ENCODE results near the gene ABI3BP.

Gene ABI3BP

DNA sequence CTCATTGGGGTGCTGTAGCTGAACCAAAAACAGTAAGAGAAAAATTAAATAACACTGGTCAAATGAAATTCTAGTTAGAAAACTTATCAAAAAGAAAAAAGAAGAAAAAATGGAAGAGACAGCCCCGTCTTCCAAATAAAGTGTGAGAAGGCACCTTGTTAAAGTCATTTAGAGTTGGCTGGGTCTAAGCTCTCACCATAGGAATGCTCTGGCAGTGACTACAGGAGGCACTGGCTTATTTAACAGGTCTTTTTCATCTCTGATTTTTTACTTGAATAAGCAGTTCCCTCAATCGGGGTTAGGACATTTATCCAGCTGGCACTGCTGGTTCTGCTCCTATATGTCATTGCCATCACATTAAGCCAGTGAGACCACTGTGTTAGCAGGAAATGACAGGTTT lies 1.6 kb upstream of the ABI3BP start:
- Histone ChIP-seq H3K4me2 (ENCODE audit: low read length) (no peak overlapping the region), H3K79me2 (ENCODE audit: control insufficient read depth, insufficient read depth, low read length, poor library complexity) (no peaks in the 10 kb centered on the region), H4K12ac (ENCODE audit: low read depth, low read length) (no peak overlapping the region), H3K79me1 (ENCODE audit: low read length) (no peaks in the 10 kb centered on the region), H3K9ac (ENCODE audit: low read length) (no peak overlapping the region), H3K27me3 (ENCODE audit: insufficient read depth, low read length) (no peaks in the 10 kb centered on the region), H3K4me1 (ENCODE audit: control insufficient read depth in 1 of 2, insufficient read depth in 2 of 2, low read length in 2 of 2) (peaks cover 0 to 2% of the 10 kb centered on the region in 2 experiments), H3K4me3 (ENCODE audit: low read depth, low read length) (no peak overlapping the region), H2BK120ac (ENCODE audit: insufficient read depth, low read length, poor library complexity) (no peak overlapping the region), H3K9me3 (ENCODE audit: insufficient read depth, low read depth, low read length) (no peaks in the 10 kb centered on the region), H3K18ac (ENCODE audit: low read length) (no peak overlapping the region), H2AFZ (ENCODE audit: insufficient read depth, low read length, poor library complexity) (no peak overlapping the region), H3K4ac (ENCODE audit: low read depth, low read length) (no peak overlapping the region), H2AK5ac (ENCODE audit: low read length) (no peak overlapping the region), H3K27ac (ENCODE audit: low read depth, low read length) (no peak overlapping the region), H2BK12ac (ENCODE audit: low read length) (no peak overlapping the region), H3K14ac (ENCODE audit: low read length) (no peak overlapping the region), H4K8ac (ENCODE audit: low read depth, low read length) (no peak overlapping the region), H4K91ac (ENCODE audit: low read depth, low read length) (no peak overlapping the region), H2BK5ac (ENCODE audit: low read depth, low read length, poor library complexity) (no peak overlapping the region), H3K36me3 (ENCODE audit: control insufficient read depth in 1 of 2, insufficient read depth in 2 of 2, low read length in 2 of 2) (no peaks in the 10 kb centered on the region), H3K23ac (ENCODE audit: low read length) (no peak overlapping the region)
- no CpG with 5 or more reads among the region's 2 CpGs for WGBS (ENCODE audit: extremely low coverage, insufficient coverage, insufficient read length)
- no peak for DNase-seq

DNA sequence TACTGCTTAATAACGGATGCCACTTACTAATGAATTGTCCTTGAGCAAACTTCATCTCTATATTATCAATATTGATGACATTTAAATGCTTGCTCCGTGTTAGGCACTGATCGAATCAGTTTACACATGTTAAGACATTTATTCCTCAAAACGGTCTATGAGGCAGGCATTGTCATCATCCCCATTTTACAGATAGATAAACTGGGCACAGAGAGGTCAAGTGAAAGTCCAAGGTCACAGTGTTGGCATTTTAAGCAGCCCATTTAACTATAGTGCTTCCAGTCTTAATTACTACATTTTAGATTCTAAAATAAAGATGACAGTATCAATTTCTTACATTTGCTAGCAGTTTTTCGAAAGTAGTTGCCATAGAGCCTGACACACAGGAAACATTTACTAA lies 966 bp upstream of the ABI3BP start:
- Histone ChIP-seq H3K4me1 (ENCODE audit: control insufficient read depth in 1 of 2, insufficient read depth in 2 of 2, low read length in 2 of 2) (peaks cover 0 to 2% of the 10 kb centered on the region in 2 experiments), H2BK5ac (ENCODE audit: low read depth, low read length, poor library complexity) (no peak overlapping the region), H4K91ac (ENCODE audit: low read depth, low read length) (no peak overlapping the region), H3K9me3 (ENCODE audit: insufficient read depth, low read depth, low read length) (no peaks in the 10 kb centered on the region), H3K4me3 (ENCODE audit: low read depth, low read length) (no peak overlapping the region), H2BK120ac (ENCODE audit: insufficient read depth, low read length, poor library complexity) (no peak overlapping the region), H2BK12ac (ENCODE audit: low read length) (no peak overlapping the region), H2AFZ (ENCODE audit: insufficient read depth, low read length, poor library complexity) (no peak overlapping the region), H3K23ac (ENCODE audit: low read length) (no peak overlapping the region), H3K4me2 (ENCODE audit: low read length) (no peak overlapping the region), H4K8ac (ENCODE audit: low read depth, low read length) (no peak overlapping the region), H3K18ac (ENCODE audit: low read length) (no peak overlapping the region), H3K79me2 (ENCODE audit: control insufficient read depth, insufficient read depth, low read length, poor library complexity) (no peaks in the 10 kb centered on the region), H4K12ac (ENCODE audit: low read depth, low read length) (no peak overlapping the region), H2AK5ac (ENCODE audit: low read length) (no peak overlapping the region), H3K9ac (ENCODE audit: low read length) (no peak overlapping the region), H3K79me1 (ENCODE audit: low read length) (no peaks in the 10 kb centered on the region), H3K4ac (ENCODE audit: low read depth, low read length) (no peak overlapping the region), H3K27ac (ENCODE audit: low read depth, low read length) (no peak overlapping the region), H3K36me3 (ENCODE audit: control insufficient read depth in 1 of 2, insufficient read depth in 2 of 2, low read length in 2 of 2) (no peaks in the 10 kb centered on the region), H3K14ac (ENCODE audit: low read length) (no peak overlapping the region), H3K27me3 (ENCODE audit: insufficient read depth, low read length) (no peaks in the 10 kb centered on the region)
- WGBS (ENCODE audit: extremely low coverage, insufficient coverage, insufficient read length): no CpG with 5 or more reads among the region's 5 CpGs
- DNase-seq: no peak

- H3K23ac ChIP-seq (ENCODE audit: low read length): no peak overlapping the region
- H3K4me1 ChIP-seq (ENCODE audit: control insufficient read depth in 1 of 2, insufficient read depth in 2 of 2, low read length in 2 of 2): peaks cover 0 to 2% of the 10 kb centered on the region in 2 experiments
- no peak overlapping the region for H2BK12ac ChIP-seq (ENCODE audit: low read length)
- H3K18ac ChIP-seq (ENCODE audit: low read length): no peak overlapping the region
- no peak overlapping the region for H2AFZ ChIP-seq (ENCODE audit: insufficient read depth, low read length, poor library complexity)
- H3K79me1 ChIP-seq (ENCODE audit: low read length): no peaks in the 10 kb centered on the region
- H3K27me3 ChIP-seq (ENCODE audit: insufficient read depth, low read length): no peaks in the 10 kb centered on the region
- no peak overlapping the region for H2BK120ac ChIP-seq (ENCODE audit: insufficient read depth, low read length, poor library complexity)
- H4K8ac ChIP-seq (ENCODE audit: low read depth, low read length): no peak overlapping the region
- H3K79me2 ChIP-seq (ENCODE audit: control insufficient read depth, insufficient read depth, low read length, poor library complexity): no peaks in the 10 kb centered on the region
- H4K12ac ChIP-seq (ENCODE audit: low read depth, low read length): no peak overlapping the region
- no peak overlapping the region for H4K91ac ChIP-seq (ENCODE audit: low read depth, low read length)
- no CpG with 5 or more reads among the region's 3 CpGs for WGBS (ENCODE audit: extremely low coverage, insufficient coverage, insufficient read length)
- no peak overlapping the region for H3K4me2 ChIP-seq (ENCODE audit: low read length)
- H3K36me3 ChIP-seq (ENCODE audit: control insufficient read depth in 1 of 2, insufficient read depth in 2 of 2, low read length in 2 of 2): no peaks in the 10 kb centered on the region
- H3K4ac ChIP-seq (ENCODE audit: low read depth, low read length): no peak overlapping the region
- H3K14ac ChIP-seq (ENCODE audit: low read length): no peak overlapping the region
- no peaks in the 10 kb centered on the region for H3K9me3 ChIP-seq (ENCODE audit: insufficient read depth, low read depth, low read length)
- no peak for DNase-seq
- no peak overlapping the region for H2AK5ac ChIP-seq (ENCODE audit: low read length)
- no peak overlapping the region for H3K9ac ChIP-seq (ENCODE audit: low read length)
- H3K27ac ChIP-seq (ENCODE audit: low read depth, low read length): no peak overlapping the region
- H3K4me3 ChIP-seq (ENCODE audit: low read depth, low read length): no peak overlapping the region
- no peak overlapping the region for H2BK5ac ChIP-seq (ENCODE audit: low read depth, low read length, poor library complexity)
Observed at GRCh38 chr3:100992231-100993012, 799 bp downstream of the ABI3BP start.

DNA sequence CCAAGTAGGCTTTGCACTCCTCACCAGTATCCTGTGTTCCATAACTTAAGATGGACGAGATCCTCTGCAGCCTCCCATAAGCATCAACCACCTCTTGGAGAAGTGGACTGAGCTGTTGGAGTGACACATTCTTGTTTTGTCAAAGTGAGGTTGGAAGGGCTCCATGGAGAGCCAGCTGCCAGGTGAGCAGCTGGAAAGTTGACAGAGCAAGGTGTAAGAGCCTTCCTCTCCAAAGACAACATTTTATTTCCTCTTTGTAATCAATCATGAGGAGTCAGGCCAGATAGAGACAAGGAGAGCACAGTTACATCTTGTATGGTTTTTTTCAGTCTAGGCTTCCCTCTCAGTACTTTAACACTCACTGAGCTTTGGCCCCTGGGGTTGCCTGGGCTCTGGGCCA lies 5.1 kb downstream of the ABI3BP start:
- H4K91ac ChIP-seq (ENCODE audit: low read depth, low read length): no peak overlapping the region
- no peak overlapping the region for H2AFZ ChIP-seq (ENCODE audit: insufficient read depth, low read length, poor library complexity)
- no peak overlapping the region for H3K4me2 ChIP-seq (ENCODE audit: low read length)
- H3K9me3 ChIP-seq (ENCODE audit: insufficient read depth, low read depth, low read length): no peaks in the 10 kb centered on the region
- H3K14ac ChIP-seq (ENCODE audit: low read length): no peak overlapping the region
- no peak overlapping the region for H2BK12ac ChIP-seq (ENCODE audit: low read length)
- no peaks in the 10 kb centered on the region for H3K27me3 ChIP-seq (ENCODE audit: insufficient read depth, low read length)
- no peak overlapping the region for H3K9ac ChIP-seq (ENCODE audit: low read length)
- no peak overlapping the region for H3K18ac ChIP-seq (ENCODE audit: low read length)
- H2BK5ac ChIP-seq (ENCODE audit: low read depth, low read length, poor library complexity): no peak overlapping the region
- no peak overlapping the region for H3K4ac ChIP-seq (ENCODE audit: low read depth, low read length)
- H3K36me3 ChIP-seq (ENCODE audit: control insufficient read depth in 1 of 2, insufficient read depth in 2 of 2, low read length in 2 of 2): no peaks in the 10 kb centered on the region
- no peaks in the 10 kb centered on the region for H3K4me1 ChIP-seq (ENCODE audit: control insufficient read depth in 1 of 2, insufficient read depth in 2 of 2, low read length in 2 of 2)
- no peak for DNase-seq
- no peak overlapping the region for H2AK5ac ChIP-seq (ENCODE audit: low read length)
- no peak overlapping the region for H3K4me3 ChIP-seq (ENCODE audit: low read depth, low read length)
- no peak overlapping the region for H3K27ac ChIP-seq (ENCODE audit: low read depth, low read length)
- no peaks in the 10 kb centered on the region for H3K79me2 ChIP-seq (ENCODE audit: control insufficient read depth, insufficient read depth, low read length, poor library complexity)
- no peak overlapping the region for H4K8ac ChIP-seq (ENCODE audit: low read depth, low read length)
- no peak overlapping the region for H3K23ac ChIP-seq (ENCODE audit: low read length)
- no CpG with 5 or more reads among the region's 1 CpG for WGBS (ENCODE audit: extremely low coverage, insufficient coverage, insufficient read length)
- no peaks in the 10 kb centered on the region for H3K79me1 ChIP-seq (ENCODE audit: low read length)
- H4K12ac ChIP-seq (ENCODE audit: low read depth, low read length): no peak overlapping the region
- H2BK120ac ChIP-seq (ENCODE audit: insufficient read depth, low read length, poor library complexity): no peak overlapping the region

Measured in trophoblast cell (in vitro differentiated cells and primary cell).